Measurements from ENCODE around the gene IPP.
"Not testable (repeated sequence)": the region's sequence is repeated elsewhere in the genome, so short reads cannot be mapped to it uniquely, and the experiment has no call there.

Gene IPP

DNA sequence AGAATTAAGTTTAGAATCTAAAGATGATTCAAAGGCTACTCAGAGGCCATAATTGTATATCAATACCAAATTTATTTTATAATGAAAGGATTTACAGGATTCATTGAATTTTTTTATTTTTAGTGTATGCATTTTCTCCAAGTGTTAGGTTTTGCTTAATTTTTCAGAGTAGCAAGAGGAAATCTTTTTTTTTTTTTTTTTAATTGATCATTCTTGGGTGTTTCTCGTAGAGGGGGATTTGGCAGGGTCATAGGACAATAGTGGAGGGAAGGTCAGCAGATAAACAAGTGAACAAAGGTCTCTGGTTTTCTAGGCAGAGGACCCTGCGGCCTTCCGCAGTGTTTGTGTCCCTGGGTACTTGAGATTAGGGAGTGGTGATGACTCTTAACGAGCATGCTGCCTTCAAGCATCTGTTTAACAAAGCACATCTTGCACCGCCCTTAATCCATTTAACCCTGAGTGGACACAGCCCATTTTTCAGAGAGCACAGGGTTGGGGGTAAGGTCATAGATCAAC is 10.8 kb downstream of the IPP start:
- not testable (repeated sequence) for DNase-seq (ENCODE audit: low read depth)

- no peak for DNase-seq (ENCODE audit: low read depth)
Measured at GRCh38 chr1:45739137-45739536, 11.3 kb downstream of the IPP start.

DNA sequence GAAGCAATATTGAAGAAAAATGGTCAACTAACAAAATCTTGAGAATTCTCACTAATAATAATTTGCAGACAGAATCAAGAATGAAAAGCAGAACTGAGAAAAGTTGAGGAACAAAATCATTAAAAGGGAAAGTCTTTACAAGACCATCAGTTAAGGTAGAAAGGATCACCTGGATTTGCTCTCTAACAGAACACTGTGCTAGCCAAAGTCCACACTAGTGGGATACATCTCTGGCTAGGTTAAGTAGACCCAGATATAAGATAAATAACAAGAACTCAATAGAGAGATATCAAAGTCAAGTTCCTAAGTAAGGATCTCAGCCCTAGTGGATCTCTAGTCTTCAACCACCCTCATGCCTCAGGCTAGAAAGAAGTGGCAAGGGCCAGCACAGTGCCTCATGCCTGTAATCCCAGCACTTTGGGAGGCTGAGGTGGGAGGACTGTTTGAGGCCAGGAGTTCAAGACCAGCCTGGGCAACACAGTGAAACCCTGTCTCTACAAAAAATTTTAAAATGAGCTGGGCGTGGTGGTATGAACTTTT is 19.6 kb downstream of the IPP start:
- DNase-seq (ENCODE audit: low read depth) = no peak

DNA sequence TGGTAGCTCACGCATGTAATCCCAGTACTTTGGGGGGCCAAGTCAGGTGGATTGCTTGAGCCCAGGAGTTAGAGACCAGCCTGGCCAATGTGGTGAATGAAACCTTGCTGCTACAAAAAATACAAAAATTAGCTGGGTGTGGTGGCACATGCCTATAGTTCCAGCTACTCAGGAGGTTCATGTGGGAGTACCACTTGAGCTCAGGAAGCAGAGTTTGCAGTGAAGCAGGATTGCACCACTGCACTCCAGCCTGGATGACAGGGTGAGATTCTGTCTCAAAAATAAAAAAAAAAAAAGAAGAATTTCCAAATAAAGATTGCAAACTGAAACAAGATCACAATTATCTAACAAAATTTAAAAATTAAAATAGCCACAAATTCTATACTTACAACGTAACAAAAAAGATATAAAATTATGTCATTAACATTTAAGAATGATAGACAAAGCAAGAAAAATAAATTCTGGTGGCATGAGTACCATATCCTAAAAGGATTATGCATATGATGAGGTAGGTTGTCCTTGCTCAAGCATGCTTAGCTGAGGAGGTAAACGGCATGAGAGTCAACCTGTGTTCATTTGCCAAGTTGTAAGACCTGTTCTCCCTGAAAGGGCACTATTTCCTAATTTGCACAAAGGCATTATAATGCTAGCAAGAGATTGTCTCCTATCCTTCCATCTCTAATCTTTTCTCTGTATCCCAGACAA is 20.2 kb downstream of the IPP start:
- DNase-seq (ENCODE audit: low read depth) = no peak

GRCh38 chr1:45726007-45726406 is 24.4 kb downstream of the IPP start:
- not testable (repeated sequence) for DNase-seq (ENCODE audit: low read depth)

DNA sequence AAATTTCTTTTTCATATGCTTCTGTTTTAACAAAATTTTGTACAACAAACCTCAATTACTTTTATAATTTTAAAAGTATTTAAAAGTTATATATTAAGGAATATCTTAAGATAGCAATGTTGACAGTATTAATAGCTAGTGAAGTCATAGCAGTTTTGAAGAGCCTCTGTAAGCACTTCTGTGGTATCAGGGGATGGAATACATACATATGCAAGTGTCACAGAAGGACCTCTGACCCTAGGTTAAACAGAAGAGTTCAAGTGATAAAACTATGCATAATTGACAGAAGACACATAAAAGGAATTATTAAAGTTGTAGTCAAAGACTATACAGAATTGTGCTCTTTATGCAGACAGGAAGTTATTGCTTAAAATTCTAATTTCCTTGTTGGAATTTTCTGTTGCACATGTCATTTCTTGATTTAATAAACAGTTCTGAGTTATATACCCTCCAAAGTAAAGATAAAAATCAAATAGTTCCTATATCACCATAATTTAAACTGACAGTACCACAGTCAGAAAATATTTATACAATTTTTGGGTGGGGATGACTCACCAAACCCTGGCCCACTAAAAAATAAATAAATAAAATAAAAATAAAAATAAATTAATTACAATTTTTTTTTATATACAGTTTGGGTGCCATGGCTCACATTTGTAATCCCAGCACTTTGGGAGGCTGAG is 27.1 kb downstream of the IPP start:
- no peak for DNase-seq (ENCODE audit: low read depth)

- DNase-seq (ENCODE audit: low read depth) = no peak
Measured at GRCh38 chr1:45722809-45723208, 27.6 kb downstream of the IPP start.

DNA sequence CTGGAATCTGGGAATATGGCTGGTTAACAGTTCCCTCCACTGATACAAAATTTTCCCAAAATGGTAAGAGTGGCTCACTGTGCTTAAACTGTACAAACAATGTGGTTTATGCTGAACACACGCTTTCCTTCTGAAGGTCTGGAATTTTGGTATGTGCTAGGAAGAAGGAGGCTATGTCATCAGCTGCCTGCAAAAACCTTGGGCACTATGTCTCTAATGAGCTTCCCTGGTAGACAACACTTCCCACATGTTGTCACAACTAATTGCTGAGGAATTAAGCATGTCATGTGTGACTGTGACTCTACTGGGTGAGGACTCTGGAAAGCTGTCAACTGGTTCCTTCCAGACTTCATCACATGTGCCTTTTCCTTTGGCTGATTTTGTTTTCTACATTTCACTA is 29.2 kb downstream of the IPP start:
- no peak for DNase-seq (ENCODE audit: low read depth)

GRCh38 chr1:45718289-45718688 is 32.2 kb downstream of the IPP start:
- DNase-seq (ENCODE audit: low read depth) = no peak

- not testable (repeated sequence) for DNase-seq (ENCODE audit: low read depth)
Measured at GRCh38 chr1:45717386-45717785, 33.1 kb downstream of the IPP start.

GRCh38 chr1:45716700-45717099 is 33.8 kb downstream of the IPP start:
- no peak for DNase-seq (ENCODE audit: low read depth)

DNA sequence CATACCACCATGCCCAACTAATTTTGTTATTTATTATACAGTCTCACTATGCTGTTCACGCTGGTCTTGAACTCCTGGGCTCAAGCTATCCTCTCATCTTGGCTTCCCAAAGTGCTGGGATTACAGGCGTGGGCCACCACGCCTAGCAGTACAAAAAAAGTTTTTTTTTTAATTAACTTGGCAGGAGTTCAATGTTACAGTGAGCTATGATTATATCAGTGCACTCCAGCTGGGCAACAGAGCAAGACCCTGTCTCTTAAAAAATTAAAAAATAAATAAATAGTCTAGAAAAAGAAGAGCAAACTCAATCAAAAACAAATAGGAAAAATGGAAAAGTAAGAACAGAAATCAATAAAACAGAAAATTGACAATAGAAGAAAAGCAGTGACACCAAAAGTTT is 36.7 kb downstream of the IPP start:
- DNase-seq (ENCODE audit: low read depth) = no peak

- DNase-seq (ENCODE audit: low read depth) = no peak
Measured at GRCh38 chr1:45704637-45705036, 45.8 kb downstream of the IPP start.

GRCh38 chr1:45694823-45695222 is 55.6 kb downstream of the IPP start:
- DNase-seq (ENCODE audit: low read depth) = no peak

DNA sequence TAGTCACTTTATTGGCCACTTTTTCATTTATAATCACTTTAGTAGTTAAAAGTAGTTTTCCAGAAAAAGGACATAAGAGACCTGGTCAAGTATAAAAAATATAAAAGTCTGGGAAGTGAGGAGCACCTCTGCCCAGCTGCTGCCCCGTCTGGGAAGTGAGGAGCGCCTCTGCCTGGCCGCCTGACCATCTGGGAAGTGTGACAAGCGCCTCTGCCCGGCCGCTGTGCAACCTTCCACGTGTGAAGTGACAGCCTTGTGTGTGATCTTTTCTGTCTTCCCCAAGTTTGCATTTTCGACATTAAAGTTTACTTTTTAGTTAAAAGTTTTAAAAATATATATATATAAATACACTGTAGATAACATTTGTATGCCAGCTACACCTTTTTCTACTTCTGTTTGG is 56.6 kb downstream of the IPP start:
- not testable (repeated sequence) for DNase-seq (ENCODE audit: low read depth)

DNA sequence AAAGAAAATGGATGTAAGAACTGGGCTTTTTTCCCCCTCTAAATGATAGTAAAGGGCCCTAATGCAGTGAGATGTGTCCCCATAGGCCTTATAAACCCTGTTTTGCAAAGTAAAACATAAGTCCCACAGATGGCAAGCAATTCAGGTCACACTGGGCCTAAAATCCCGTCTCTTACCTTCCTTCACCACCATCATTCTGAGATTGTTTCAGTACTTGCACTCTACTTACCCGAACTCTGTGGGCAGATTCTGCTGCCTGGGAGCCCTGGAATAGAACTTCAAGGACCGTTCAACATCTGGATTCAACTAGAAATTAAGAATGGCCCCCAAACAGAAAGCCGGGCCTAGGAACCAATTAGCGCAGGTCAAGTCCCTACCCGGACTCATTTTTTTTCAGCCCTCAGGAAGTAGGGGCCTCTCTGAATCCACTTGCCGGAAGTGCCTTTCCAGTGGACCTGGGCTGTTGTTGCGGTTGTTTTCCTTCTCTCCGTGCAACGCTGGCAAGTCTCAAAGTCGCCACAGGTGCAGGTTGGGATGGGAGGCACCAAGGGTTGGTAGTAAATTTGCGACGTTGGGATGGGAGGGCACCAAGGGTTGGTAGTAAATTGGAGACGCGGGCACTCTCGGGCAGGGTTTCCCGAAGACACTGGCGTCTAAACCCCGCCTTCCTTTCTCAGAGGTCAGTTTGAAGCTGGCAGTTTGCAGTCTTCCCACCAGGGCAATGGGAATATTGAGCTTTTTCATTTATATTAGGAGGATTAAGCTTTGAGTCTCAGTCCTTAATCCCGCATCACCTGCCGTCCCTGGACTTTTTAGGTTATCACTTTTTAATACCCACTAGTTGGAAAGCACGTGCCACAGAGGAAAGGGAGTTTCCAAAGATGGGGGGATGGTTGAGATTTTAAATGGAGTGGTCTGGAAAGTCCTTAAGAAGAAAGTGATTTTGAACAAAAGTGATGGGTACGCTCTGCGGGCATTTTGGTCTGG is 62.4 kb downstream of the IPP start, which contains the start of gene TMEM69:
TMEM69 (plus strand) TSS at position 428 of the 987 bp plus-strand sequence. CDS start 2,888 bp downstream, outside the sequence.
- peak; percentile 65 for DNase-seq (ENCODE audit: low read depth)

- DNase-seq (ENCODE audit: low read depth) = peak; percentile 85
Measured at GRCh38 chr1:45687014-45687753, 63.3 kb downstream of the IPP start.

- peak; percentile 95 for DNase-seq (ENCODE audit: low read depth)
Measured at GRCh38 chr1:45686288-45687013, 64.0 kb downstream of the IPP start, which contains the start of gene GPBP1L1. GPBP1L1 (minus strand) TSS chr1:45686533; CDS start chr1:45659087, 27,446 bp downstream.

DNA sequence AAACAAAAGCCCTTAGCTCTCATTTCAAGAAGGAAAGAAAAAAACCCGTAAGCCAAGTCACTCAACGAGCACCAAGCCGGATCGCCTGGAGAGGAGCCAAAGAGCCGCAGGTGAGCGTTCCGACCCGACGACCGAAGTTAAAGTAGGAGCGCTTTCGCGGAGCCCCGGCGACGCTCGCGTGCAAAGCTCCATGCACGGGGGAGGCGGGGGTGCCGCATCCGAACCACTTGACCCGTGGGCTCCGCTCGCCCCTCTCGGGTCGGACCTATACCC is 64.5 kb downstream of the IPP start:
- peak; percentile 29 for DNase-seq (ENCODE audit: low read depth)

DNA sequence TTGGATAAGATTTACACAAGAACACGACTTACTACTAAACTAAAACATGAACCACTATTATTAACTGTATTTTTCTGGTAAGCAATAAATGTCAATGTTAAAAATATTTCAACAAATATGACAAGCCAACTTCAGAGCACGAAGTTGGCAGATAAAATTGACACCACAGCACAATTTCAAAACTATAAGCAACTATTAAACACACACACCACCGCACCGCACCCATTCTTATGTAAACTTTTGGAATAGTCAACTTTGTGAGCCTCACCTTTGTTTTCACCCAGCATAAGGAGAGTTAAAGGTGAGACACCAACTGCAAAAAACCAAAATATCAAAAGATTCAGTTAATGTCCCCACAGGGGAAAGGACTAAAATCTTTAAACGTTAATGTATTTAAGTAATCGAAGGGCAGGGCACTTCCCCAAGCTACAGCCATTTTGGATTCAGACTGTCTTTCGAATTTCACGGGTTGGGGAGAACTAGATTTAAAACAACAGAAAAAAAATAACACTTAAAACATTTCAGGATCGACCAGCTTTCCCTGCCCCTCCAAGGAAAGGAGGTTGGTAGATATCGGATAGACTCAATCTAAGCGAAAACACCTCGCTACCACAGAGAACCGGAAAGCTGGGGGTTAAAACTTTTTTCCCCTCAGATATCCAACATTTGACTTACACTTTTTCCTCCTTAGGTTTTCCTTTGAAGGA is 65.0 kb downstream of the IPP start:
- DNase-seq (ENCODE audit: low read depth) = no peak

All from stimulated activated CD8-positive, alpha-beta memory T cell treated with anti-CD3 and anti-CD28 coated beads, Interleukin-15, amount 100 ng/mL, for 1 hour (primary cell).